Pulmonary artery endothelial cell (primary cell): ENCODE data around the gene TRMT5. TPM values are rescaled to one million over a fixed set of nuclear protein-coding genes. Genes with fewer than 3 reads are reported as not detected.

Source experiments
- DNase-seq: peaks from one replicate; pipeline ENCODE4 v3.0.0-alpha.2; 2011; ENCODE audit warnings: low read depth, low spot score
- total RNA-seq: library from RNA; depleted of rRNA; stranded (reverse); fragments of >200 nt; gene quantifications from 2 replicates; pipeline ENCODE4 v1.2.3, GENCODE V29; 2014

The TRMT5 gene
- total RNA-seq, 1 donor from 2014 or later = 10.4 TPM

GRCh38 chr14:60965402-60965801 is 15.5 kb downstream of the TRMT5 start:
- DNase-seq = no peak

- no peak for DNase-seq
These were observed 16.0 kb downstream of the TRMT5 start for GRCh38 chr14:60964904-60965303.

- peak; percentile 40 for DNase-seq
These were observed 17.1 kb downstream of the TRMT5 start for GRCh38 chr14:60963761-60964160.

GRCh38 chr14:60958146-60958545 is 22.7 kb downstream of the TRMT5 start:
- DNase-seq = no peak

- no peak for DNase-seq
These were observed 24.2 kb downstream of the TRMT5 start for GRCh38 chr14:60956632-60957031.

GRCh38 chr14:60956202-60956601 is 24.7 kb downstream of the TRMT5 start:
- DNase-seq = no peak

GRCh38 chr14:60951776-60952435 is 29.0 kb downstream of the TRMT5 start:
- no peak for DNase-seq

GRCh38 chr14:60946773-60947172 is 34.1 kb downstream of the TRMT5 start:
- no peak for DNase-seq

- DNase-seq = no peak
These were observed 34.9 kb downstream of the TRMT5 start for GRCh38 chr14:60945984-60946383.

GRCh38 chr14:60944204-60944603 is 36.7 kb downstream of the TRMT5 start:
- no peak for DNase-seq

- DNase-seq = no peak
These were observed 37.2 kb downstream of the TRMT5 start for GRCh38 chr14:60943637-60944032.

- DNase-seq = no peak
These were observed 45.6 kb downstream of the TRMT5 start for GRCh38 chr14:60935319-60935718.

- no peak for DNase-seq
These were observed 46.8 kb downstream of the TRMT5 start for GRCh38 chr14:60933920-60934655.

- no peak for DNase-seq
These were observed 49.7 kb downstream of the TRMT5 start for GRCh38 chr14:60931218-60931617.

- DNase-seq = no peak
These were observed 54.9 kb downstream of the TRMT5 start for GRCh38 chr14:60926002-60926401.

- DNase-seq = peak; percentile 85
These were observed 55.6 kb downstream of the TRMT5 start for GRCh38 chr14:60925286-60925685.

GRCh38 chr14:60922050-60922449 is 58.8 kb downstream of the TRMT5 start:
- DNase-seq = peak; percentile 26

Other genes starting within 250 kb of the TRMT5 start
- gene MNAT1, start 246.3 kb downstream of the TRMT5 start, total RNA-seq = 58.4 and 63.4 TPM in 2 replicates
- 19.9 and 27.6 TPM in 2 replicates for gene SLC38A6, start 166 bp upstream of the TRMT5 start, total RNA-seq